WTC11 (cell line): Measurements from ENCODE around the gene LYSMD3. TPM values are rescaled to one million over a fixed set of nuclear protein-coding genes. Genes with fewer than 3 reads are reported as not detected.

Source experiments
- ATAC-seq: fragments of 200-7000 bp; cut with Tn5 transposase; 2 replicates; pipeline ENCODE4 v1.10.0; 2021; ENCODE audit warnings: mild to moderate bottlenecking, moderate library complexity
- CTCF ChIA-PET: fragments of 300-600 bp; sonication (Branson Sonifier 250); formaldehyde crosslinking; loops from one replicate; lab custom pipeline; 2021; ENCODE audit warnings: antibody characterized with exemption; lab: Charles Lee
- POLR2A ChIA-PET: fragments of 350-600 bp; sonication (Branson Sonifier 250); formaldehyde crosslinking; loops from one replicate; lab custom pipeline; 2021; ENCODE audit warnings: antibody characterized with exemption; lab: Charles Lee
- DNase-seq: peaks from one replicate; pipeline ENCODE4 v3.0.0; 2021; ENCODE audit warnings: low spot score
- H3K27ac Mint-ChIP-seq: 2 replicates; pipeline ENCODE4 v1.8.0; 2021; ENCODE audit warnings: mixed read lengths
- H3K27me3 Mint-ChIP-seq: 2 replicates; pipeline ENCODE4 v1.8.0; 2021; ENCODE audit warnings: low read depth, mild to moderate bottlenecking, moderate library complexity, mixed read lengths
- H3K36me3 Mint-ChIP-seq: 2 replicates; pipeline ENCODE4 v1.8.0; 2021; ENCODE audit warnings: mixed read lengths
- H3K4me1 Mint-ChIP-seq: 2 replicates; pipeline ENCODE4 v1.8.0; 2022; ENCODE audit warnings: mixed read lengths
- H3K4me3 Mint-ChIP-seq: 2 replicates; pipeline ENCODE4 v1.8.0; 2021; ENCODE audit warnings: mild to moderate bottlenecking, moderate library complexity, mixed read lengths
- H3K9me3 Mint-ChIP-seq: 2 replicates; pipeline ENCODE4 v1.8.0; 2021; ENCODE audit warnings: mixed read lengths
- AR ChIP-seq: fragments of 250-450 bp; sonication (Bioruptor Pico); IDR thresholded peaks from 2 replicates; pipeline ENCODE4 v1.9.0; 2021; ENCODE audit warnings: mild to moderate bottlenecking
- CBFB ChIP-seq: sonication (generic); formaldehyde crosslinking; IDR thresholded peaks from 2 replicates; pipeline ENCODE4 v1.8.1; 2022; ENCODE audit warnings: mild to moderate bottlenecking, low read depth, missing genetic modification reagents
- CREM ChIP-seq: sonication (generic); formaldehyde crosslinking; IDR thresholded peaks from 2 replicates; pipeline ENCODE4 v1.8.1; 2022; ENCODE audit warnings: mild to moderate bottlenecking, missing genetic modification reagents, moderate library complexity
- EMX1 ChIP-seq: fragments of 250-450 bp; sonication (Bioruptor Pico); IDR thresholded peaks from 2 replicates; pipeline ENCODE4 v1.8.0; 2021; ENCODE audit warnings: mild to moderate bottlenecking
- ESRRA ChIP-seq: sonication (generic); formaldehyde crosslinking; IDR thresholded peaks from 2 replicates; pipeline ENCODE4 v1.8.1; 2022; ENCODE audit warnings: mild to moderate bottlenecking, missing genetic modification reagents, borderline replicate concordance
- FOXJ3 ChIP-seq: sonication (generic); formaldehyde crosslinking; IDR thresholded peaks from 2 replicates; pipeline ENCODE4 v1.9.0; 2021; ENCODE audit warnings: missing genetic modification reagents, mild to moderate bottlenecking, borderline replicate concordance
- IRF2 ChIP-seq: sonication (generic); formaldehyde crosslinking; IDR thresholded peaks from 2 replicates; pipeline ENCODE4 v1.8.0; 2022; ENCODE audit warnings: low read depth, missing genetic modification reagents, borderline replicate concordance
- KAT7 ChIP-seq: sonication (generic); formaldehyde crosslinking; IDR thresholded peaks from 2 replicates; pipeline ENCODE4 v1.8.1; 2023; ENCODE audit warnings: missing genetic modification reagents, mild to moderate bottlenecking, borderline replicate concordance
- NFATC4 ChIP-seq: fragments of 250-450 bp; sonication (Bioruptor Pico); IDR thresholded peaks from 2 replicates; pipeline ENCODE4 v1.9.0; 2021; ENCODE audit warnings: mild to moderate bottlenecking
- NFE2L1 ChIP-seq: sonication (generic); formaldehyde crosslinking; IDR thresholded peaks from 2 replicates; pipeline ENCODE4 v1.8.1; 2023; ENCODE audit warnings: missing genetic modification reagents
- RORB ChIP-seq: fragments of 250-450 bp; sonication (Bioruptor Pico); IDR thresholded peaks from 2 replicates; pipeline ENCODE4 v1.9.0; 2021; ENCODE audit warnings: mild to moderate bottlenecking
- SMAD3 ChIP-seq: sonication (generic); formaldehyde crosslinking; IDR thresholded peaks from 2 replicates; pipeline ENCODE4 v1.8.0; 2022; ENCODE audit warnings: missing genetic modification reagents, mild to moderate bottlenecking, borderline replicate concordance
- TEAD4 ChIP-seq: sonication (generic); formaldehyde crosslinking; IDR thresholded peaks from 2 replicates; pipeline ENCODE4 v1.8.0; 2022; ENCODE audit warnings: mild to moderate bottlenecking, missing genetic modification reagents
- TP53 ChIP-seq: sonication (generic); formaldehyde crosslinking; IDR thresholded peaks from 2 replicates; pipeline ENCODE4 v1.8.1; 2023; ENCODE audit warnings: mild to moderate bottlenecking, missing genetic modification reagents
- USF1 ChIP-seq: sonication (generic); formaldehyde crosslinking; IDR thresholded peaks from 2 replicates; pipeline ENCODE4 v1.8.0; 2022; ENCODE audit warnings: mild to moderate bottlenecking, missing genetic modification reagents
- ZBTB21 ChIP-seq: sonication (generic); formaldehyde crosslinking; IDR thresholded peaks from 2 replicates; pipeline ENCODE4 v1.8.1; 2023; ENCODE audit warnings: mild to moderate bottlenecking, missing genetic modification reagents, borderline replicate concordance
- ZBTB43 ChIP-seq: sonication (generic); formaldehyde crosslinking; IDR thresholded peaks from 2 replicates; pipeline ENCODE4 v1.8.1; 2023; ENCODE audit warnings: mild to moderate bottlenecking, missing genetic modification reagents
- ZNF121 ChIP-seq: sonication (generic); formaldehyde crosslinking; IDR thresholded peaks from 2 replicates; pipeline ENCODE4 v1.8.0; 2023; ENCODE audit warnings: missing genetic modification reagents
- ZNF138 ChIP-seq: sonication (generic); formaldehyde crosslinking; conservative IDR thresholded peaks from 2 replicates; pipeline ENCODE4 v1.8.1; 2022; ENCODE audit warnings: mild to moderate bottlenecking, moderate library complexity, missing genetic modification reagents
- ZNF263 ChIP-seq: sonication (generic); formaldehyde crosslinking; IDR thresholded peaks from 2 replicates; pipeline ENCODE4 v1.8.1; 2022; ENCODE audit warnings: low read depth, mild to moderate bottlenecking, moderate library complexity, missing genetic modification reagents
- ZNF396 ChIP-seq: fragments of 250-450 bp; sonication (Bioruptor Pico); IDR thresholded peaks from 2 replicates; pipeline ENCODE4 v1.8.0; 2021; ENCODE audit warnings: mild to moderate bottlenecking, moderate library complexity, borderline replicate concordance
- ZSCAN18 ChIP-seq: fragments of 250-450 bp; sonication (Bioruptor Pico); IDR thresholded peaks from 2 replicates; pipeline ENCODE4 v2.1.2; 2022; ENCODE audit warnings: mild to moderate bottlenecking, moderate library complexity
- total RNA-seq: library from RNA; stranded (reverse); gene quantifications from 3 replicates; pipeline ENCODE4 v1.2.3, GENCODE V29; 2021
- TF ChIP-seq, protein P1 (sequence below): sonication (generic); formaldehyde crosslinking; conservative IDR thresholded peaks from 2 replicates; pipeline ENCODE4 v1.8.1; 2022; ENCODE audit warnings: mild to moderate bottlenecking, missing genetic modification reagents
- TF ChIP-seq, protein P2 (sequence below): sonication (generic); formaldehyde crosslinking; IDR thresholded peaks from 2 replicates; pipeline ENCODE4 v1.8.1; 2023; ENCODE audit warnings: mild to moderate bottlenecking, missing genetic modification reagents, moderate library complexity
- TF ChIP-seq, protein P3 (sequence below): sonication (generic); formaldehyde crosslinking; IDR thresholded peaks from 2 replicates; pipeline ENCODE4 v1.8.1; 2023; ENCODE audit warnings: mild to moderate bottlenecking, moderate library complexity, missing genetic modification reagents
- TF ChIP-seq, protein P4 (sequence below): fragments of 250-450 bp; sonication (Bioruptor Pico); IDR thresholded peaks from 2 replicates; pipeline ENCODE4 v1.9.0; 2021; ENCODE audit warnings: mild to moderate bottlenecking

Gene LYSMD3
- total RNA-seq, 1 experiment from 2014 or later: 15.8 TPM

GRCh38 chr5:90503596-90503995 is 25.8 kb downstream of the LYSMD3 start:
- DNase-seq (no peak), ATAC-seq (no peak)
- ChIA-PET POLR2A (no interaction called here), CTCF (interaction anchor here (1.1 kb wide), 1 partner anchor 27 kb away, joined by 3 read pairs; no protein-coding TSS in a partner anchor)
- Mint-ChIP-seq H3K4me3 (no peak overlapping the region), H3K36me3 (peaks cover 26% of the 10 kb centered on the region), H3K27me3 (no peaks in the 10 kb centered on the region), H3K4me1 (no peaks in the 10 kb centered on the region), H3K27ac (peak overlapping the region; percentile 82; the same call in 1 of the 2 replicates), H3K9me3 (no peaks in the 10 kb centered on the region)
- TF ChIP-seq CREM (CRISPR knock-in tag) (no peak), TEAD4 (CRISPR knock-in tag) (no peak), TP53 (no peak), ZNF263 (no peak), ZNF121 (CRISPR knock-in tag) (no peak), CBFB (no peak), ZNF396 (CRISPR knock-in tag) (no peak), KAT7 (no peak)
- TF ChIP-seq, protein P1, sequence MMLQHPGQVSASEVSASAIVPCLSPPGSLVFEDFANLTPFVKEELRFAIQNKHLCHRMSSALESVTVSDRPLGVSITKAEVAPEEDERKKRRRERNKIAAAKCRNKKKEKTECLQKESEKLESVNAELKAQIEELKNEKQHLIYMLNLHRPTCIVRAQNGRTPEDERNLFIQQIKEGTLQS (CRISPR knock-in tag): no peak
- TF ChIP-seq, protein P2, sequence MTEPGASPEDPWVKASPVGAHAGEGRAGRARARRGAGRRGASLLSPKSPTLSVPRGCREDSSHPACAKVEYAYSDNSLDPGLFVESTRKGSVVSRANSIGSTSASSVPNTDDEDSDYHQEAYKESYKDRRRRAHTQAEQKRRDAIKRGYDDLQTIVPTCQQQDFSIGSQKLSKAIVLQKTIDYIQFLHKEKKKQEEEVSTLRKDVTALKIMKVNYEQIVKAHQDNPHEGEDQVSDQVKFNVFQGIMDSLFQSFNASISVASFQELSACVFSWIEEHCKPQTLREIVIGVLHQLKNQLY (CRISPR knock-in tag): no peak

DNA sequence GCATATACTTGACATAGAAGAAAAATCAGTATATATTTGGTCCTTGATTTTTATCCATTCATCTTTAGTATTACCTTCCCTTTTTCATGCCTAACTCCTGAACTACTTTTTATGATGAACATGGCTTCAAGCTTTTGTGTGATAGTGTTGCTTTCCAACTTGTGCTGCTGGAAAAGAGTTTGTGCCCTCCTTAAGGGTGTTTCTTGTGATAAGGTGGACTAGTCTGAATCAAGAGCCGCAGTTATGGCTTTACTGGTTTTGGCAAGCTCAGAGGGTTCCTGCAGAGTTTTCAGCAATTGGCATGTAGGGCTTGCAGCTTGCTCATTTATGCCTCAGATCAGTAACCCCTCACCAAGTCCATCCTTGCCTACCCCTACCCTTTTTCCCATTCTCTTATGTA is 34.2 kb downstream of the LYSMD3 start:
- CTCF ChIA-PET: no interaction called here
- peaks cover 45% of the 10 kb centered on the region for H3K36me3 Mint-ChIP-seq
- DNase-seq (no peak), ATAC-seq (no peak)
- POLR2A ChIA-PET: no interaction called here
- no peak overlapping the region for H3K4me3 Mint-ChIP-seq
- H3K4me1 Mint-ChIP-seq: no peaks in the 10 kb centered on the region
- TF ChIP-seq, protein P1 (CRISPR knock-in tag): no peak
- TF ChIP-seq ZBTB21 (CRISPR knock-in tag): no peak
- TF ChIP-seq SMAD3 (CRISPR knock-in tag): no peak
- TF ChIP-seq, protein P3, sequence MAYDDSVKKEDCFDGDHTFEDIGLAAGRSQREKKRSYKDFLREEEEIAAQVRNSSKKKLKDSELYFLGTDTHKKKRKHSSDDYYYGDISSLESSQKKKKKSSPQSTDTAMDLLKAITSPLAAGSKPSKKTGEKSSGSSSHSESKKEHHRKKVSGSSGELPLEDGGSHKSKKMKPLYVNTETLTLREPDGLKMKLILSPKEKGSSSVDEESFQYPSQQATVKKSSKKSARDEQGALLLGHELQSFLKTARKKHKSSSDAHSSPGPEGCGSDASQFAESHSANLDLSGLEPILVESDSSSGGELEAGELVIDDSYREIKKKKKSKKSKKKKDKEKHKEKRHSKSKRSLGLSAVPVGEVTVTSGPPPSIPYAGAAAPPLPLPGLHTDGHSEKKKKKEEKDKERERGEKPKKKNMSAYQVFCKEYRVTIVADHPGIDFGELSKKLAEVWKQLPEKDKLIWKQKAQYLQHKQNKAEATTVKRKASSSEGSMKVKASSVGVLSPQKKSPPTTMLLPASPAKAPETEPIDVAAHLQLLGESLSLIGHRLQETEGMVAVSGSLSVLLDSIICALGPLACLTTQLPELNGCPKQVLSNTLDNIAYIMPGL (CRISPR knock-in tag): no peak
- no peak for TF ChIP-seq ZNF138 (CRISPR knock-in tag)
- TF ChIP-seq FOXJ3 (CRISPR knock-in tag): no peak
- TF ChIP-seq EMX1: no peak
- no peak for TF ChIP-seq ZBTB43 (CRISPR knock-in tag)
- no peak for TF ChIP-seq NFATC4
- TF ChIP-seq AR (CRISPR knock-in tag): no peak
- TF ChIP-seq TP53: no peak
- TF ChIP-seq ZSCAN18 (CRISPR knock-in tag): no peak
- no peak for TF ChIP-seq NFE2L1 (CRISPR knock-in tag)
- no peak for TF ChIP-seq IRF2
- TF ChIP-seq, protein P2 (CRISPR knock-in tag): no peak
- TF ChIP-seq, protein P4, sequence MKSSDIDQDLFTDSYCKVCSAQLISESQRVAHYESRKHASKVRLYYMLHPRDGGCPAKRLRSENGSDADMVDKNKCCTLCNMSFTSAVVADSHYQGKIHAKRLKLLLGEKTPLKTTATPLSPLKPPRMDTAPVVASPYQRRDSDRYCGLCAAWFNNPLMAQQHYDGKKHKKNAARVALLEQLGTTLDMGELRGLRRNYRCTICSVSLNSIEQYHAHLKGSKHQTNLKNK (CRISPR knock-in tag): no peak
- no peak for TF ChIP-seq USF1
- TF ChIP-seq ESRRA (CRISPR knock-in tag): no peak
- TF ChIP-seq RORB (CRISPR knock-in tag): no peak
- no peaks in the 10 kb centered on the region for H3K9me3 Mint-ChIP-seq
- no peaks in the 10 kb centered on the region for H3K27me3 Mint-ChIP-seq
- H3K27ac Mint-ChIP-seq: 0 out of 2 replicates have a peak overlapping the region, but pooled peaks have one; percentile 47
